SK-N-SH (cell line): Measurements from ENCODE around the gene AIFM3. TPM values are rescaled to one million over a fixed set of nuclear protein-coding genes. Genes with fewer than 3 reads are reported as not detected.

Source experiments
- CTCF ChIA-PET: fragments of 300-600, 350-600 bp; formaldehyde crosslinking; extraction: SDS; loops from one replicate; lab custom pipeline; 2021; lab: Yijun Ruan, JAX
- POLR2A ChIA-PET: fragments of 350-600 bp; sonication (Branson Sonifier 250); formaldehyde crosslinking; extraction: SDS; loops from one replicate; lab custom pipeline; 2020; ENCODE audit warnings: antibody characterized with exemption, inconsistent platforms; lab: Yijun Ruan, JAX
- DNase-seq: peaks from one replicate; pipeline ENCODE4 v3.0.0; 2012
- H2AFZ ChIP-seq: fragments of 200-600 bp; sonication (generic); 2 replicates; pipeline ENCODE4 v1.8.1; 2016; ENCODE audit warnings: antibody characterized with exemption, mild to moderate bottlenecking, low read depth
- H3F3A ChIP-seq: fragments of 200-600 bp; sonication (generic); replicated peaks from 2 replicates; pipeline ENCODE3; 2016; ENCODE audit warnings: antibody characterized with exemption, mild to moderate bottlenecking; ENCODE audit not compliant: insufficient read depth
- H3K27ac ChIP-seq, 2 experiments: fragments of 200-500 bp in 1 of 2; fragments of 200-600 bp in 1 of 2; sonication (Bioruptor generic) in 1 of 2; sonication (generic), shearing (Covaris generic) in 1 of 2; 2 replicates each; pipeline versions ENCODE4 v1.5.1 to v1.6.1; 2014 to 2016; ENCODE audit warnings: low read depth in 2 of 2, inconsistent platforms in 1 of 2, low read length in 1 of 2, mild to moderate bottlenecking in 1 of 2, mixed read lengths in 1 of 2
- H3K27me3 ChIP-seq: fragments of 200-600 bp; sonication (generic), shearing (Covaris generic); 2 replicates; pipeline ENCODE4 v1.6.1; 2016; ENCODE audit warnings: mixed run types; ENCODE audit not compliant: insufficient read depth
- H3K36me3 ChIP-seq, 2 experiments: fragments of 200-500 bp in 1 of 2; fragments of 200-600 bp in 1 of 2; sonication (Bioruptor generic) in 1 of 2; sonication (generic) in 1 of 2; replicated peaks in 1 of 2; 2 replicates each; pipeline versions ENCODE3 to v1.5.1; 2014 to 2016; ENCODE audit warnings: low read length in 1 of 2, mild to moderate bottlenecking in 1 of 2; ENCODE audit not compliant: insufficient read depth in 2 of 2, control insufficient read depth in 1 of 2
- H3K4me1 ChIP-seq, 2 experiments: fragments of 200-500 bp in 1 of 2; fragments of 200-600 bp in 1 of 2; sonication (Bioruptor generic) in 1 of 2; sonication (generic), shearing (Covaris generic) in 1 of 2; 2 replicates each; pipeline versions ENCODE4 v1.5.1 to v1.6.1; 2014 to 2016; ENCODE audit warnings: low read depth in 1 of 2, low read length in 1 of 2, mixed run types in 1 of 2; ENCODE audit not compliant: insufficient read depth in 2 of 2, control insufficient read depth in 1 of 2
- H3K4me2 ChIP-seq: fragments of 200-600 bp; sonication (generic), shearing (Covaris generic); 2 replicates; pipeline ENCODE4 v1.6.1; 2017; ENCODE audit warnings: mixed run types
- H3K4me3 ChIP-seq, 2 experiments: fragments of 200-500 bp in 1 of 2; fragments of 200-600 bp in 1 of 2; sonication (Bioruptor generic) in 1 of 2; sonication (generic), shearing (Covaris generic) in 1 of 2; 2 replicates each; pipeline versions ENCODE4 v1.5.1 to v1.8.1; 2014 to 2016; ENCODE audit warnings: low read depth in 2 of 2, inconsistent platforms in 1 of 2, low read length in 1 of 2, mild to moderate bottlenecking in 1 of 2, mixed read lengths in 1 of 2, moderate library complexity in 1 of 2
- H3K79me2 ChIP-seq: fragments of 200-600 bp; sonication (generic); 2 replicates; pipeline ENCODE4 v1.8.1; 2017; ENCODE audit warnings: mild to moderate bottlenecking; ENCODE audit not compliant: insufficient read depth
- H3K9ac ChIP-seq: fragments of 200-600 bp; sonication (generic); 2 replicates; pipeline ENCODE4 v1.6.1; 2017; ENCODE audit warnings: mixed run types
- H3K9me2 ChIP-seq: fragments of 200-600 bp; sonication (generic); 2 replicates; pipeline ENCODE4 v1.6.1; 2017; ENCODE audit warnings: mixed run types
- H3K9me3 ChIP-seq: fragments of 200-600 bp; sonication (generic); 2 replicates; pipeline ENCODE4 v1.6.1; 2017; ENCODE audit warnings: mixed run types, mild to moderate bottlenecking, moderate library complexity
- H4K20me1 ChIP-seq: fragments of 200-600 bp; sonication (generic); 2 replicates; pipeline ENCODE4 v1.6.1; 2017; ENCODE audit warnings: mild to moderate bottlenecking, mixed run types; ENCODE audit not compliant: insufficient read depth
- CHD2 ChIP-seq: fragments of 150-350 bp; IDR thresholded peaks from 2 replicates; pipeline ENCODE4 v1.6.1; 2018; ENCODE audit warnings: low read length; ENCODE audit not compliant: partially characterized antibody
- CTCF ChIP-seq: fragments of 200-600 bp; sonication (generic); IDR thresholded peaks from 2 replicates; pipeline ENCODE4 v1.6.1; 2017; ENCODE audit warnings: antibody characterized with exemption, mild to moderate bottlenecking, moderate library complexity
- EZH2phosphoT487 ChIP-seq: fragments of 200-600 bp; sonication (generic); IDR thresholded peaks from 2 replicates; pipeline ENCODE4 v1.6.1; 2017; ENCODE audit warnings: low read depth, mixed run types, mild to moderate bottlenecking, antibody characterized with exemption, moderate library complexity, borderline replicate concordance
- IRF3 ChIP-seq: fragments of 150-350 bp; IDR thresholded peaks from 2 replicates; pipeline ENCODE4 v1.6.1; 2016; ENCODE audit warnings: mild to moderate bottlenecking, low read depth, low read length
- MAX ChIP-seq: IDR thresholded peaks from 2 replicates; pipeline ENCODE4 v1.4.0; 2012; ENCODE audit warnings: low read depth
- POLR2AphosphoS5 ChIP-seq: IDR thresholded peaks from 2 replicates; pipeline ENCODE4 v1.6.1; 2012; ENCODE audit warnings: low read depth, low read length
- RAD21 ChIP-seq: IDR thresholded peaks from 2 replicates; pipeline ENCODE4 v1.6.1; 2012; ENCODE audit warnings: mild to moderate bottlenecking, low read length
- RCOR1 ChIP-seq: fragments of 150-350 bp; IDR thresholded peaks from 2 replicates; pipeline ENCODE4 v1.6.1; 2017; ENCODE audit warnings: antibody characterized with exemption, low read length
- SMC3 ChIP-seq: IDR thresholded peaks from 2 replicates; pipeline ENCODE4 v1.6.1; 2012; ENCODE audit warnings: low read depth, low read length, improper control_type of control experiment
- ZBTB33 ChIP-seq: IDR thresholded peaks from 2 replicates; pipeline ENCODE4 v1.4.0; 2012; ENCODE audit warnings: low read depth, borderline replicate concordance
- WGBS: methylation state at CpG from one replicate; pipeline ENCODE4 v1.1.6; 2017; ENCODE audit warnings: low lambda C conversion rate; 5-methylcytosine and 5-hydroxymethylcytosine counted together
- polyA plus RNA-seq, 3 experiments: library from polyadenylated mRNA; depleted of rRNA; stranded (reverse); fragments of >200 nt; gene quantifications; 2 replicates each; pipeline ENCODE4 v1.2.3, GENCODE V29; 2012

AIFM3 gene
- polyA plus RNA-seq, 1 of the 3 experiments (the other 2 are of a cell fraction): 1.7 TPM

- 95% methylated on average over 21 of the region's 29 CpGs for WGBS
- CTCF ChIA-PET: interaction anchor here (1.3 kb wide), 1 partner anchor 12 kb away, joined by 3 read pairs; the partner anchor contains the start of gene LZTR1
- H3K4me3 ChIP-seq: no peak overlapping the region
- no peak overlapping the region for H3K4me2 ChIP-seq
- POLR2A ChIA-PET: interaction anchor here (1.1 kb wide), 1 partner anchor 11 kb away, joined by 4 read pairs; the partner anchor contains the start of gene LZTR1
- H3K9me3 ChIP-seq: no peaks in the 10 kb centered on the region
- H4K20me1 ChIP-seq: no peaks in the 10 kb centered on the region
- H3K27ac ChIP-seq: no peak overlapping the region
- no peaks in the 10 kb centered on the region for H3F3A ChIP-seq
- H2AFZ ChIP-seq: no peak overlapping the region
- DNase-seq: no peak
- no peaks in the 10 kb centered on the region for H3K27me3 ChIP-seq
- H3K36me3 ChIP-seq: peaks cover 0 to 71% of the 10 kb centered on the region in 2 experiments
- TF ChIP-seq RAD21 (no peak), CTCF (no peak), MAX (no peak), POLR2AphosphoS5 (no peak), ZBTB33 (no peak), EZH2phosphoT487 (no peak), IRF3 (no peak), CHD2 (no peak), RCOR1 (no peak), SMC3 (no peak)
- H3K79me2 ChIP-seq: no peaks in the 10 kb centered on the region
- no peaks in the 10 kb centered on the region for H3K4me1 ChIP-seq
- H3K9ac ChIP-seq: no peak overlapping the region
- H3K9me2 ChIP-seq: no peaks in the 10 kb centered on the region
These were observed 26.5 kb downstream of the AIFM3 start for GRCh38 chr22:20993304-20994127.
